ENCODE results near the gene SERPINB12. TPM values are rescaled to one million over a fixed set of nuclear protein-coding genes. Genes with fewer than 3 reads are reported as not detected.

The SERPINB12 gene
- total RNA-seq, 1 experiment from 2014 or later, result not detected

DNA sequence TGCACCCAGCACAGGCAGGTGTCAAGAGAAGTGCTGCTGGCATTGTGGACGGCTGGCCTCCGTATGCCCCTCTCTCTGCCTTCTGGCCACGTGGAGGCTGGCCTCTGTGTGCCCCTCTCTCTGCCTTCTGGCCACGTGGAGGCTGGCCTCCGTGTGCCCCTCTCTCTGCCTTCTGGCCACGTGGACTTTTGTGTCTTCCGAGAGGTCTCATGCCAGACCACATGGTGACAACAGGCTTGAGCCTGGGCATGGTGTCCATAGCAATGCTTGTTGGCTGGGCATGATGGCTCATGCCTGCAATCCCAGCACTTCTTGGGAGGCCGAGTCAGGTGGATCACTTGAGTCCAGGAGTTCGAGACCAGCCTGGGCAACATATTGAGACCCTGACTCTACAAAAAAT, 25.7 kb downstream of the SERPINB12 start:
- no peak overlapping the region for H2AK5ac ChIP-seq (ENCODE audit: insufficient read length, low read length)
- H3K9ac ChIP-seq (ENCODE audit: extremely low read depth, insufficient read length, low read length), result no peak overlapping the region
- no peak overlapping the region for H2BK12ac ChIP-seq (ENCODE audit: insufficient read length, low read depth, low read length)
- no peak overlapping the region for H3K56ac ChIP-seq (ENCODE audit: insufficient read length, low read depth, low read length)
- no peak overlapping the region for H3K18ac ChIP-seq (ENCODE audit: insufficient read length, low read depth, low read length)
- no peak overlapping the region for H3K27ac Mint-ChIP-seq
- H3K4me1 ChIP-seq (ENCODE audit: insufficient read depth, low read length), result no peaks in the 10 kb centered on the region
- H4K5ac ChIP-seq (ENCODE audit: insufficient read length, low read depth, low read length), result no peak overlapping the region
- H2BK20ac ChIP-seq (ENCODE audit: low read depth, low read length, poor library complexity, severe bottlenecking), result no peak overlapping the region
- H3K4me3 Mint-ChIP-seq, result no peak overlapping the region
- H3K27me3 ChIP-seq (ENCODE audit: insufficient read depth, low read length), result no peaks in the 10 kb centered on the region
- no peaks in the 10 kb centered on the region; the same call in none of the 2 replicates for H3K27me3 Mint-ChIP-seq (ENCODE audit: low read depth)
- H3T11ph ChIP-seq (ENCODE audit: low read length), result no peak overlapping the region
- H2BK120ac ChIP-seq (ENCODE audit: low read depth, low read length, poor library complexity, severe bottlenecking), result no peak overlapping the region
- TF ChIP-seq CTCF (conservative IDR thresholded peaks at IDR 0.05), result no peak
- no CpG with 5 or more reads among the region's 9 CpGs for WGBS (ENCODE audit: extremely low coverage, insufficient read length, low lambda C conversion rate)
- no peak overlapping the region for H3K23ac ChIP-seq (ENCODE audit: insufficient read length, low read depth, low read length)
- no peak overlapping the region for H2BK15ac ChIP-seq (ENCODE audit: low read depth, low read length)
- no peak overlapping the region for H4K91ac ChIP-seq (ENCODE audit: insufficient read length, low read depth, low read length)
- H2BK5ac ChIP-seq (ENCODE audit: insufficient read length, low read length), result no peak overlapping the region
- no peak overlapping the region for H4K8ac ChIP-seq (replicated peaks; ENCODE audit: insufficient read length, low read depth, low read length)
- H3K4me2 ChIP-seq (ENCODE audit: insufficient read depth, insufficient read length, low read length), result no peak overlapping the region
- no peaks in the 10 kb centered on the region for H3K9me3 Mint-ChIP-seq
- H3K27ac ChIP-seq (ENCODE audit: insufficient read length, low read depth, low read length), result no peak overlapping the region
- no peaks in the 10 kb centered on the region; a peak in 1 of 7 replicates for H3K36me3 Mint-ChIP-seq (ENCODE audit: insufficient read depth in 1 of 3, low read depth in 3 of 3)
- H3K79me1 ChIP-seq (ENCODE audit: insufficient read depth, low read depth, low read length, poor library complexity, severe bottlenecking), result no peaks in the 10 kb centered on the region
- H3K9me3 ChIP-seq (ENCODE audit: control insufficient read depth, low read depth, low read length), result no peaks in the 10 kb centered on the region
- H3K4me1 Mint-ChIP-seq, result peaks cover 2 to 3% of the 10 kb centered on the region in 2 experiments; a peak in 1 of 4 replicates
- no peaks in the 10 kb centered on the region for H4K20me1 ChIP-seq (ENCODE audit: control insufficient read depth, insufficient read depth, insufficient read length)
- no peak overlapping the region for H3K4ac ChIP-seq (ENCODE audit: low read depth, low read length)
- H3K23me2 ChIP-seq (ENCODE audit: insufficient read length, low read depth, low read length, poor library complexity, severe bottlenecking), result no peaks in the 10 kb centered on the region
- no peak overlapping the region for H2AFZ ChIP-seq (ENCODE audit: low read length)
- no peak for DNase-seq
- H3K14ac ChIP-seq (ENCODE audit: insufficient read depth, low read length), result no peak overlapping the region
- H3K79me2 ChIP-seq (ENCODE audit: insufficient read depth, low read length), result no peaks in the 10 kb centered on the region
